Measurements from ENCODE around the gene KCND2.

The KCND2 gene

GRCh38 chr7:120714945-120715344 is 442.0 kb downstream of the KCND2 start:
- no peak for DNase-seq

GRCh38 chr7:120716307-120716706 is 443.3 kb downstream of the KCND2 start:
- no peak for DNase-seq

- no peak for DNase-seq
These were observed 444.2 kb downstream of the KCND2 start for GRCh38 chr7:120717166-120717565.

GRCh38 chr7:120718361-120718760 is 445.4 kb downstream of the KCND2 start:
- DNase-seq, result no peak

GRCh38 chr7:120720317-120720716 is 447.3 kb downstream of the KCND2 start:
- no peak for DNase-seq

- no peak for DNase-seq
These were observed 450.8 kb downstream of the KCND2 start for GRCh38 chr7:120723465-120724385.

GRCh38 chr7:120724448-120724847 is 451.5 kb downstream of the KCND2 start:
- no peak for DNase-seq

GRCh38 chr7:120724955-120725354 is 452.0 kb downstream of the KCND2 start:
- DNase-seq, result no peak

- peak; percentile 13 for DNase-seq
These were observed 452.5 kb downstream of the KCND2 start for GRCh38 chr7:120725376-120726039.

- DNase-seq, result no peak
These were observed 456.3 kb downstream of the KCND2 start for GRCh38 chr7:120729245-120729644.

- no peak for DNase-seq
These were observed 458.3 kb downstream of the KCND2 start for GRCh38 chr7:120731271-120731670.

GRCh38 chr7:120732256-120732655 is 459.3 kb downstream of the KCND2 start:
- DNase-seq, result peak; percentile 1

GRCh38 chr7:120733143-120733542 is 460.2 kb downstream of the KCND2 start:
- DNase-seq, result peak; percentile 39

- no peak for DNase-seq
These were observed 460.9 kb downstream of the KCND2 start for GRCh38 chr7:120733835-120734234.

- DNase-seq, result peak; percentile 4
These were observed 462.8 kb downstream of the KCND2 start for GRCh38 chr7:120735791-120736190.

- DNase-seq, result no peak
These were observed 465.8 kb downstream of the KCND2 start for GRCh38 chr7:120738816-120739215.

- no peak for DNase-seq
These were observed 467.4 kb downstream of the KCND2 start for GRCh38 chr7:120740348-120740747.

- DNase-seq, result no peak
These were observed 468.5 kb downstream of the KCND2 start for GRCh38 chr7:120741371-120742042.

GRCh38 chr7:120742372-120742771 is 469.4 kb downstream of the KCND2 start:
- no peak for DNase-seq

GRCh38 chr7:120743128-120743527 is 470.2 kb downstream of the KCND2 start:
- no peak for DNase-seq

GRCh38 chr7:120760050-120760449 is 487.1 kb downstream of the KCND2 start:
- no peak for DNase-seq

GRCh38 chr7:120760851-120761250 is 487.9 kb downstream of the KCND2 start:
- no peak for DNase-seq

GRCh38 chr7:120770206-120770605 is 497.2 kb downstream of the KCND2 start:
- DNase-seq, result no peak

GRCh38 chr7:120774481-120774880 is 501.5 kb downstream of the KCND2 start:
- no peak for DNase-seq
